ENCODE results near the gene SHC2. TPM values are rescaled to one million over a fixed set of nuclear protein-coding genes. Genes with fewer than 3 reads are reported as not detected.

Gene SHC2
- total and polyA plus RNA-seq, 2 of the 8 experiments (the other 6 are each of a cell fraction or from before 2014, with no cell fraction given) = 4.4 to 7.3 TPM

DNA sequence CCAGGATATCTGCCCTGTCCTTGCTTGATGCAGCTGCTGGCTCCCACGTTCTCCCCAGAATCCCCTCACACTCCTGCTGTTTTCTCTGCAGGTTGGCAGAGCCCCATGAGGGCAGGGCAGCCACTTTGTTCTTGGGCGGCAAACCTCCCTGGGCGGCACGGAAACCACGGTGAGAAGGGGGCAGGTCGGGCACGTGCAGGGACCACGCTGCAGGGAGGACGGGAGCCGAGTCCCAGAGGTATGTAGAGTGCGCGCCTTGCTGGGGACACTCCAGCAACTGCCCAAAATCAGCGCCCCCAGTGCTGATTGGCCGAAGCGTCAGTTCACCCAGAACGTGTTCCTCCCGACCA, 86.0 kb downstream of the SHC2 start (continued):
- TF ChIP-seq CHD7 (IDR thresholded peaks at IDR 0.05; ENCODE audit: insufficient replicate concordance, low read length) (no peak), MAFK (IDR thresholded peaks at IDR 0.05; ENCODE audit: low read depth, low read length) (no peak), ASH2L (IDR thresholded peaks at IDR 0.05; ENCODE audit: low read length) (no peak)

Measured in H1 (cell line).